ENCODE data around the gene H1-8. TPM values are rescaled to one million over a fixed set of nuclear protein-coding genes. Genes with fewer than 3 reads are reported as not detected.

H1-8 gene
- total and polyA plus RNA-seq, 9 of the 15 experiments (the other 6 are each of a cell fraction or from before 2014, with no cell fraction given) = not detected

DNA sequence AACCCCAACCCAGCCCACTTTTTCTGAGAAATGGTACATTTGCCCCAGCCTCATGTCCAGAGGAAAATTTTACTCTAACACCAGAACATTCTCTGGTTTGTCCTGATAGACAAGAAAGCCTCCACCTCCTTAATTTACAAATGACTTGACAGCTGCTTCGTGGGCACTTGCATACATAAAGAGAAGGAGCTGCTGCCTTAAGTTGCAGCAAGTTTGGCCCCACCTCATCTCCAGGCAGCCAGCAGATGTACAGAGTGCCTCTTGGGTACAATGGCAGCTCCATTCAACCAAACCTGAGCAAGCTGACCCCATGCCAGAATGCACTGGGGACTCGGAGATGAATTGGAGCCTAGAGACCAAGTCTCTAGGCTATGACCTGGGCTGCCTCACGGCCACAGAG, 6.2 kb upstream of the H1-8 start:
- H3K27me3 ChIP-seq (ENCODE audit: control insufficient read depth in 2 of 2, insufficient read depth in 2 of 2, low read length in 2 of 2) = peaks cover 1 to 11% of the 10 kb centered on the region in 2 experiments; a peak in 2 of 5 replicates
- POLR2A ChIA-PET = no interaction called here
- peaks cover 0 to 4% of the 10 kb centered on the region in 2 experiments; a peak in 2 of 5 replicates for H3K4me1 ChIP-seq (replicated peaks in 1 of 2; ENCODE audit: control insufficient read depth in 2 of 2, insufficient read depth in 2 of 2, low read length in 2 of 2)
- H3K36me3 ChIP-seq (ENCODE audit: control insufficient read depth, insufficient read depth, low read length) = no peaks in the 10 kb centered on the region
- no peaks in the 10 kb centered on the region for H4K20me1 ChIP-seq (replicated peaks; ENCODE audit: control insufficient read depth, insufficient read depth, low read length)
- FAIRE-seq (no peak), DNase-seq (ENCODE audit: extremely low read depth in 1 of 4, low spot score in 3 of 4) (no peak), ATAC-seq (no peak)
- no peak overlapping the region for H2AFZ ChIP-seq (ENCODE audit: low read depth, low read length)
- BruUV-seq (replicated peaks) = no TSS peak
- WGBS (ENCODE audit: insufficient coverage, low coverage, missing lambda C conversion rate) = 0% methylated on average over 1 of the region's 3 CpGs
- no peaks in the 10 kb centered on the region for H3K9me1 ChIP-seq (ENCODE audit: control insufficient read depth, insufficient read depth, low read length)
- H3K4me3 ChIP-seq = no peak overlapping the region
- H3K27ac ChIP-seq (ENCODE audit: extremely low read depth, low read depth, low read length) = no peak overlapping the region
- H3K9me3 ChIP-seq (replicated peaks; ENCODE audit: control insufficient read depth, insufficient read depth, low read depth, low read length) = no peaks in the 10 kb centered on the region
- CTCF ChIA-PET (ENCODE audit: low intra/inter-chr PET ratio) = no interaction called here
- TF ChIP-seq BACH1 (tag; IDR thresholded peaks at IDR 0.05) (no peak), ZNF644 (tag; IDR thresholded peaks at IDR 0.05; ENCODE audit: low read depth) (no peak), MECOM (CRISPR knock-in tag; IDR thresholded peaks at IDR 0.05) (no peak), ZNF217 (CRISPR knock-in tag; IDR thresholded peaks at IDR 0.05) (no peak), ZNF224 (CRISPR knock-in tag; IDR thresholded peaks at IDR 0.05) (no peak), BMI1 (IDR thresholded peaks at IDR 0.05; ENCODE audit: low read length) (no peak), SMARCB1 (IDR thresholded peaks at IDR 0.05; ENCODE audit: insufficient read length, low read depth) (no peak), HMG20B (CRISPR knock-in tag; IDR thresholded peaks at IDR 0.05) (no peak), BCL6 (CRISPR knock-in tag; IDR thresholded peaks at IDR 0.05) (no peak), ELK1 (CRISPR knock-in tag; IDR thresholded peaks at IDR 0.05) (no peak)
- H3K4me2 ChIP-seq (ENCODE audit: insufficient read depth, low read length) = no peak overlapping the region
- in situ Hi-C loops (cut with MboI) (no loop called here), intact Hi-C loops (cut with micrococcal nuclease) (no loop called here)
- no peaks in the 10 kb centered on the region for H3K79me2 ChIP-seq (ENCODE audit: control insufficient read depth, insufficient read depth, low read length)
- H3K9ac ChIP-seq (ENCODE audit: insufficient read depth in 1 of 2, low read depth in 2 of 2, low read length in 2 of 2) = no peak overlapping the region
